Nasal cavity respiratory epithelium epithelial cell of viscerocranial mucosa (primary cell): ENCODE data around the gene CRB1. TPM values are rescaled to one million over a fixed set of nuclear protein-coding genes. Genes with fewer than 3 reads are reported as not detected.

ENCODE experiments used
- total RNA-seq: library from RNA; depleted of rRNA; stranded (reverse); fragments of >200 nt; gene quantifications from 2 replicates; pipeline ENCODE4 v1.2.3, GENCODE V29; 2014

CRB1 gene
- 0.07 and 0.34 TPM in 2 replicates for total RNA-seq

GRCh38 chr1:197268012-197268411 is at the start of gene CRB1:
TSS of gene CRB1 (plus strand) at chr1:197268252. CDS start at chr1:197268413, 161 bp downstream.

Other genes starting within 250 kb of the CRB1 start
- not detected in 2 replicates for gene F13B, start 201.0 kb upstream of the CRB1 start, total RNA-seq
- gene ASPM, start 121.6 kb upstream of the CRB1 start, total RNA-seq = 0.21 and 0.34 TPM in 2 replicates
- gene ZBTB41, start 67.0 kb upstream of the CRB1 start, total RNA-seq = 22.1 and 25.6 TPM in 2 replicates